Neuronal stem cell (in vitro differentiated cells): ENCODE measurements around the gene MYO15B. TPM values are rescaled to one million over a fixed set of nuclear protein-coding genes. Genes with fewer than 3 reads are reported as not detected.

Experiments used
- DNase-seq: peaks from one replicate; pipeline ENCODE4 v3.0.0-alpha.2; 2013; ENCODE audit warnings: low spot score
- H2AFZ ChIP-seq: one replicate; pipeline ENCODE4 v1.6.1; 2013; ENCODE audit warnings: mild to moderate bottlenecking, low read length, inconsistent platforms
- H2AK5ac ChIP-seq: 2 replicates; pipeline ENCODE4 v1.6.1; 2013; ENCODE audit warnings: low read depth, mild to moderate bottlenecking, inconsistent platforms, low read length, moderate library complexity, mixed read lengths
- H2BK120ac ChIP-seq: 2 replicates; pipeline ENCODE4 v1.6.1; 2013; ENCODE audit warnings: low read depth, mild to moderate bottlenecking, inconsistent platforms, low read length, moderate library complexity, mixed read lengths
- H2BK12ac ChIP-seq: one replicate; pipeline ENCODE4 v1.6.1; 2013; ENCODE audit warnings: low read length, inconsistent platforms
- H2BK15ac ChIP-seq: 2 replicates; pipeline ENCODE4 v1.6.1; 2013; ENCODE audit warnings: mild to moderate bottlenecking, low read length, inconsistent platforms, mixed read lengths
- H2BK5ac ChIP-seq: one replicate; pipeline ENCODE4 v1.6.1; 2013; ENCODE audit warnings: inconsistent platforms, mild to moderate bottlenecking, low read length, moderate library complexity
- H3K14ac ChIP-seq: one replicate; pipeline ENCODE4 v1.6.1; 2013; ENCODE audit warnings: low read length, inconsistent platforms
- H3K18ac ChIP-seq: 2 replicates; pipeline ENCODE4 v1.6.1; 2013; ENCODE audit warnings: low read length, inconsistent platforms
- H3K23ac ChIP-seq: 2 replicates; pipeline ENCODE4 v1.6.1; 2013; ENCODE audit warnings: low read depth, mild to moderate bottlenecking, mixed read lengths, low read length, inconsistent platforms; ENCODE audit not compliant: poor library complexity
- H3K27ac ChIP-seq: replicated peaks from 3 replicates; pipeline ENCODE4 v1.5.1; 2013; ENCODE audit warnings: low read length, inconsistent platforms
- H3K27me3 ChIP-seq, 3 experiments: 2 replicates each; pipeline ENCODE4 v1.6.1; 2013; ENCODE audit warnings: low read length in 3 of 3, mild to moderate bottlenecking in 2 of 3, inconsistent platforms in 1 of 3, low read depth in 1 of 3, mixed read lengths in 1 of 3, moderate library complexity in 1 of 3; ENCODE audit not compliant: control insufficient read depth in 3 of 3, insufficient read depth in 3 of 3
- H3K36me3 ChIP-seq, 2 donors: replicated peaks in 1 of 2; 2 replicates each; pipeline ENCODE4 v1.6.1; 2013; ENCODE audit warnings: low read length in 2 of 2; ENCODE audit not compliant: control insufficient read depth in 2 of 2, insufficient read depth in 2 of 2
- H3K4ac ChIP-seq: 2 replicates; pipeline ENCODE4 v1.6.1; 2013; ENCODE audit warnings: inconsistent platforms, mild to moderate bottlenecking, low read length, moderate library complexity
- H3K4me1 ChIP-seq, 2 donors: 1 replicate in 1 of 2; 2 replicates in 1 of 2; pipeline ENCODE4 v1.6.1; 2013; ENCODE audit warnings: low read length in 2 of 2, low read depth in 1 of 2; ENCODE audit not compliant: control insufficient read depth in 2 of 2, insufficient read depth in 1 of 2
- H3K4me2 ChIP-seq: one replicate; pipeline ENCODE4 v1.6.1; 2013; ENCODE audit warnings: mild to moderate bottlenecking, low read length, inconsistent platforms; ENCODE audit not compliant: insufficient read depth, poor library complexity, severe bottlenecking
- H3K4me3 ChIP-seq, 2 donors: 2 replicates each; pipeline ENCODE4 v1.5.1; 2013; ENCODE audit warnings: low read length in 2 of 2, mild to moderate bottlenecking in 2 of 2, inconsistent platforms in 1 of 2, moderate library complexity in 1 of 2
- H3K79me1 ChIP-seq: one replicate; pipeline ENCODE4 v1.6.1; 2013; ENCODE audit warnings: low read depth, mild to moderate bottlenecking, inconsistent platforms, low read length, moderate library complexity
- H3K9ac ChIP-seq: one replicate; pipeline ENCODE4 v1.6.1; 2013; ENCODE audit warnings: mild to moderate bottlenecking, low read depth, low read length, inconsistent platforms; ENCODE audit not compliant: poor library complexity
- H3K9me3 ChIP-seq, 2 donors: replicated peaks in 1 of 2; 2 replicates each; pipeline versions ENCODE3 to v1.6.1; 2013; ENCODE audit warnings: low read length in 2 of 2, mild to moderate bottlenecking in 2 of 2, inconsistent platforms in 1 of 2, low read depth in 1 of 2, mixed read lengths in 1 of 2, moderate library complexity in 1 of 2; ENCODE audit not compliant: control insufficient read depth in 2 of 2, insufficient read depth in 1 of 2
- H4K8ac ChIP-seq: one replicate; pipeline ENCODE4 v1.6.1; 2013; ENCODE audit warnings: low read depth, mild to moderate bottlenecking, inconsistent platforms, low read length, moderate library complexity
- H4K91ac ChIP-seq: one replicate; pipeline ENCODE4 v1.6.1; 2013; ENCODE audit warnings: low read length, low read depth, mild to moderate bottlenecking, inconsistent platforms; ENCODE audit not compliant: poor library complexity
- WGBS, 2 donors: extraction: QIAGEN DNeasy Blood & Tissue Kit; methylation state at CpG; one replicate each; pipeline ENCODE4 v1.1.7; 2013; ENCODE audit warnings: missing lambda C conversion rate in 2 of 2, mixed read lengths in 1 of 2; ENCODE audit not compliant: insufficient read length in 2 of 2, insufficient replicate concordance in 1 of 2; ENCODE audit errors: extremely low coverage in 2 of 2; 5-methylcytosine and 5-hydroxymethylcytosine counted together
- polyA plus RNA-seq, 2 experiments: library from polyadenylated mRNA; stranded (reverse); fragments of 200-250 nt; gene quantifications; one replicate each; pipeline ENCODE4 v1.2.3, GENCODE V29; 2013

MYO15B gene
- polyA plus RNA-seq (2013, experiment 1 of 2), result 8.5 TPM
- polyA plus RNA-seq (2013, experiment 2 of 2), result 8.9 TPM

DNA sequence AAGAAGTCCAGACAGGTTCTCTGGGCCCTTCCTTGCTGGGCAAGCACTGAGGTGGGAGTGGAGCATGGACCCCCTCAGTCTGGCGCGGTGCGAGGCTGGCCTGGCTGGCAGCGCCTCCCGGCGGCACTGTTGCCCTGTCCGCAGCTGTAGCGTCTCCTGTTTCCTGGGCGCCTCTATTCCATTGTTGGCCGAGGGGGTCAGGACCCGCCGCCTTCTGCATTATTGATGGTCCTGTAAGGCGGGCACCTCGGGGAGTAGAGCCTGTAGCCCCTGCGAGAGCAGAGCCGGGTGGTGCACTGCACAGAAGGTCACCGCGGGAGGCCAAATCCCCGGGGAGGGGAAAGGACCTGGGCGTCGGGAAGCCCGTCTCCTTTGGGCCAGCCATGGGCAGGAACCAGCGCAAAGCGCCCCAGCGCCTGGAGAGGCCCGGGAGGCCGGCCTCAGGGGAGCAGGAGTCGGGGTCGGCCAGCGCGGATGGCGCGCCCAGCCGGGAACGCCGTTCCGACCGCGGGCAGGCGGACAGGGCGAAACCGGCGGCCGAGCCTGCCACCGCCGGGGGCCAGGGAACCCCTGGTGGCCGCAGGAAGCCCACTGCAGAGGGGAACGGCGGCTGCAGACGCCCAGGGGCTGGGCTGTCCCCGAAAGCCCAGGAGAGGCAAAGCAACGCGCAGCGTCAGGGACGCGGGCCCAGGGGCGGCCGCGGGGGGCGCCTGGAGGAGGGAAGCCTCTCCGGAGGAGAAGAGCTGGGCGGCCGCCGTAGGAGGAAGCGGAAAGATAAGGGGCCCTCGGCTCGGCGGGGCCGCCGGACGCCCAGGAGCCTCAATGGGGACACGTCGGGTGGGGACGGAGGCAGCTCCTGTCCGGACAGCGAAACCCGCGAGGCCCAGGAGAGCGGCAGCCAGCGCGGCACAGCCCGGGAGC, at the start of gene MYO15B:
MYO15B (plus strand) TSS at position 126 of the 921 bp plus-strand sequence; CDS start at position 384, 258 bp downstream.
- Histone ChIP-seq H4K8ac (peak within 1 kb of the TSS; percentile 82), H2AK5ac (peak within 1 kb of the TSS; percentile 98), H2AFZ (peak within 1 kb of the TSS; percentile 80), H4K91ac (no peak within 1 kb of the TSS), H3K36me3 (no peaks in the 10 kb centered on the region), H3K4me1 (peaks cover 0 to 8% of the 10 kb centered on the region in 2 donors), H3K4me2 (peak within 1 kb of the TSS; percentile 80), H3K4me3 (peak within 1 kb of the TSS; percentile 20 to 80), H3K9me3 (peaks cover 0 to 11% of the 10 kb centered on the region in 2 donors), H2BK5ac (peak within 1 kb of the TSS; percentile 91), H3K18ac (peak within 1 kb of the TSS; percentile 98), H3K9ac (peak within 1 kb of the TSS; percentile 95), H3K23ac (peak within 1 kb of the TSS; percentile 97), H3K27me3 (peaks cover 0 to 43% (median 21%) of the 10 kb centered on the region in 3 experiments), H3K27ac (peak within 1 kb of the TSS; percentile 39), H3K4ac (peak within 1 kb of the TSS; percentile 76), H2BK12ac (peak within 1 kb of the TSS; percentile 84), H2BK15ac (peak within 1 kb of the TSS; percentile 99), H3K79me1 (peaks cover 2% of the 10 kb centered on the region), H3K14ac (peak within 1 kb of the TSS; percentile 47), H2BK120ac (peak within 1 kb of the TSS; percentile 91)
- peak; percentile 59 for DNase-seq
- no CpG with 5 or more reads among the region's 82 CpGs for WGBS, 2 donors

DNA sequence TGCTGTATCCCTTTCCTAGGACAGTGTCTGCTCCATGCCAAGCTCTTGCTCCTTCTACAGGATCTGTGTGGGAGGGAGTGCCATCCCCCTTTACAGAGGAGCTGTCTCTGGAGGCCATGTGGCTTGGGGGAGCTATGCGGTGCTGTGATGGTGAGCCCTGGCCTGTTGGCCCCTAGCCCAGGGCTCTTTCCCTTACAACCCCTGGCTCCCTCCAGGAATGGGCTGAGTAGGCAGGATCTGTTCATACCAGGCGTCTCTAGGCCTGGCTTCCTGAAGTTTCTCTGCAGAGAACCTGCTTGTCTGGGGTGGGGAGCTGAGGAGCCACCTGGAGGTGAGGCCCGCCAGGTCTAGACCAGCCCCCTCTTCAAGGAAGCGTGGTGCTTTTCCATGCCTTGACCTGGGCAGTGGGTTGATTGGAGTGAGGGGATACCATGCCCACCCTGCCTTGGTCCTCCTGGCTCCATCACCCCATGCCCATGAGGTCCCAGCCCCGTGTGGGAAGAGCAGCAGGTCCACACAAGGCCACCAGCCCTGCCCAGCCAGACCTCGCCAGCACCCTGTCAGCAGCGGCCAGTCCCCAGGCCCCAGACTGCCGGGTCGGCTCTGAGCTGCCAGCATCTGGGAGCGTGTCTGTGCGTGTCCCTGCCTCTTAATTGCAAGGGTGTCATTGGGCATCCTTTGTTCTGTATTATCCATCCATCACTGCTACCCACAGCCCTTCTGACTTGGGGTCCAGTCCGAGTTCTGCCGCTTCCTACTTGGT, 47.5 kb upstream of the MYO15B start:
- peaks cover 0 to 38% (median 0%) of the 10 kb centered on the region in 3 experiments for H3K27me3 ChIP-seq

DNA sequence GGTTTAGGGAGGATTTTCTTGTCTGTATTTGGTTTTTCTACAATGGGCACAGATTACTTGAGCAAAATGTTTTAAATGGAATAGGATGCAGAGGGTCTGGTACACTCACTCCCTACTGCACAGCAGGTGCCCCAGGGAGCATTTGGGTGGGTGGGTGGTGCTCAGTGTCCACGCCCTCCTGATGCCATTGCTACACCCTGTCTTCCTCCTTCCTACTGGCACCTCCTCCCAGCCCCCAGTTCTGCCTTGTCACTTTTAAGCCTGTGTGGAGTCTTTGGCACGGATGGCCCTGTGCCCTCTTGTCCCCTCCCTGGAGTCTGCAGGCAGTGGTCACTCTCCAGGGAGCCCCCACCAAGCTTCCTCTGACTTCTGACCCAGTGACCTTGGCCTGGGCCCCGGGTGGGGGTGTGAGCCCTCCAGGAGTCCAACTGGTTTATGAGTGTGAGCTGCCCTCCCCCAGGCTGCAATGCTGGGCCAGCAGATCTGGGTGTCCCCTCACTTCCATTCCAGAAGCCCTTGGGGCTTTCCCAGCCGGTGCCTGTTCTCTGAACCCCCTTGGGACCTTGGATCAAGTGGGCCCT, 46.6 kb upstream of the MYO15B start:
- Histone ChIP-seq H2AFZ (no peak overlapping the region), H2BK12ac (no peak overlapping the region), H3K79me1 (peaks cover 2% of the 10 kb centered on the region), H3K14ac (no peak overlapping the region), H2BK15ac (no peak overlapping the region), H4K8ac (no peak overlapping the region), H3K9ac (no peak overlapping the region), H3K4me1 (peaks cover 0 to 17% of the 10 kb centered on the region in 2 donors), H2BK120ac (no peak overlapping the region), H2BK5ac (no peak overlapping the region), H4K91ac (no peak overlapping the region), H3K36me3 (no peaks in the 10 kb centered on the region), H3K18ac (no peak overlapping the region), H3K4me2 (no peak overlapping the region), H3K27ac (no peak overlapping the region), H2AK5ac (no peak overlapping the region), H3K4ac (no peak overlapping the region), H3K27me3 (peaks cover 0 to 47% (median 0%) of the 10 kb centered on the region in 3 experiments), H3K4me3 (no peak overlapping the region), H3K9me3 (no peaks in the 10 kb centered on the region), H3K23ac (no peak overlapping the region)
- no CpG with 5 or more reads among the region's 4 CpGs for WGBS, 2 donors
- DNase-seq, result no peak

More for the DNA sequence above, 47.5 kb upstream of the MYO15B start:
- H3K27ac ChIP-seq, result no peak overlapping the region
- peak overlapping the region; percentile 80 for H2BK5ac ChIP-seq
- no peak overlapping the region for H2BK120ac ChIP-seq
- H3K9me3 ChIP-seq, result no peaks in the 10 kb centered on the region
- no peak overlapping the region for H2AFZ ChIP-seq
- no peak overlapping the region for H2BK12ac ChIP-seq
- peak overlapping the region; percentile 39 for H2AK5ac ChIP-seq
- H3K9ac ChIP-seq, result no peak overlapping the region
- H3K18ac ChIP-seq, result peak overlapping the region; percentile 79
- H3K4me1 ChIP-seq, result peaks cover 0 to 18% of the 10 kb centered on the region in 2 donors
- H2BK15ac ChIP-seq, result no peak overlapping the region
- no CpG with 5 or more reads among the region's 13 CpGs for WGBS, 2 donors
- peaks cover 2% of the 10 kb centered on the region for H3K79me1 ChIP-seq
- no peaks in the 10 kb centered on the region for H3K36me3 ChIP-seq
- H4K8ac ChIP-seq, result no peak overlapping the region
- no peak overlapping the region for H3K23ac ChIP-seq
- no peak overlapping the region for H3K4ac ChIP-seq
- H3K4me3 ChIP-seq, result no peak overlapping the region
- H3K4me2 ChIP-seq, result no peak overlapping the region
- no peak overlapping the region for H4K91ac ChIP-seq
- H3K14ac ChIP-seq, result no peak overlapping the region
- no peak for DNase-seq
